GM18526 (cell line): Measurements from ENCODE around the gene EEIG1.
A peak's percentile ranks its signal among the peaks of the same experiment; 100 is the strongest.

Experiments
- POLR2A ChIP-seq: IDR thresholded peaks from 3 replicates; pipeline ENCODE4 v1.6.1; 2011; ENCODE audit not compliant: insufficient read length; ENCODE audit errors: extremely low read depth

EEIG1 gene

DNA sequence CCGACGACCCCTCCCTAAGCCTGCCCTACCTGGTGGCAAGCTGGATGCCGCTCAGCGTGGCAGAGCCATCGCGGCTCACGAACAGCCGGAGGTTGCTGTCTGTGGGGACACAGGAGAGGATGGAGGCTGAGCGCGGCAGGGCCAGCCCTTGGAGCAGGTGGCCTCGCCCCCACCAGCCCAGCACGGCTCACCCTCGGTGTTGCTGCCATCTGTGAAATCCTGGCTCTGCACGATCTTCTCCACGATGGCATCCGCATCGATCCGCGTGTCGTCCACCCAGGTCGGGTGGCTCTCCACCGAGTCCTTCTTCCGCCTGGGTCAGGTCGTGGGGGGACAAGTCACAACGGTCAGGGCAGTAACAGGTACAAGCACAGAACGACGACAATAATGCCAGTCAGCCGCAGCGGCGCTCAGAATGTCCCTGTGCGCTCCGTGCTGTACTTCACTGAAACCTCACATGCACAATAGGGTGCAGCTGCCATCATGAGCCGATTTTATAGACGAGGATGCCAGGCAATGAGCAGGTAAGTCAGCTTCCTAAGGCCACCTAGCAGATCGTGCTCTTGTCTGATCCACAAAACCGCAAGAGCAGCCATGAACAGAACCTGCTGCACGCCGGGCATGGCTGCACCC is 36.1 kb downstream of the EEIG1 start:
- TF ChIP-seq POLR2A: no peak

DNA sequence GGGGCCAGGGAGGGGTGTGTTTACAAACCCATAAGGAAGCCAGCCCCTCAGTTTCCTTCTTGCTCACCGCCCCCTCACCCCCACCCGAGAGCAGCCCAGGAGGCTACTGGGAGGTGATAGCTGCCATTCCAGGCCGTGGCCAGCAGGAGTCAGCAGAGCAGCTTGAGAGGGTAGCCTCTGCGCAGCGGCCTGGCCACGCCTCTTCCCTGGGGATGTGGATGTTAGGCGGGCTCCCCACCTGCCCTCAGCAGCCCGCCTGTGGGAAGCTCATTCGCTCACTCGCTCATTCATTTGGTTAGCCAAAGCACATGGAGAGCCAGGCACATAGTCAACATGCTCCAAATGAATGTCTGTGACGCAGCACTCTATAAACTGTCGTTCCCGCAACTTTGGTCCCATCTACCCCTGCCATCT is 37.1 kb downstream of the EEIG1 start:
- no peak for TF ChIP-seq POLR2A

DNA sequence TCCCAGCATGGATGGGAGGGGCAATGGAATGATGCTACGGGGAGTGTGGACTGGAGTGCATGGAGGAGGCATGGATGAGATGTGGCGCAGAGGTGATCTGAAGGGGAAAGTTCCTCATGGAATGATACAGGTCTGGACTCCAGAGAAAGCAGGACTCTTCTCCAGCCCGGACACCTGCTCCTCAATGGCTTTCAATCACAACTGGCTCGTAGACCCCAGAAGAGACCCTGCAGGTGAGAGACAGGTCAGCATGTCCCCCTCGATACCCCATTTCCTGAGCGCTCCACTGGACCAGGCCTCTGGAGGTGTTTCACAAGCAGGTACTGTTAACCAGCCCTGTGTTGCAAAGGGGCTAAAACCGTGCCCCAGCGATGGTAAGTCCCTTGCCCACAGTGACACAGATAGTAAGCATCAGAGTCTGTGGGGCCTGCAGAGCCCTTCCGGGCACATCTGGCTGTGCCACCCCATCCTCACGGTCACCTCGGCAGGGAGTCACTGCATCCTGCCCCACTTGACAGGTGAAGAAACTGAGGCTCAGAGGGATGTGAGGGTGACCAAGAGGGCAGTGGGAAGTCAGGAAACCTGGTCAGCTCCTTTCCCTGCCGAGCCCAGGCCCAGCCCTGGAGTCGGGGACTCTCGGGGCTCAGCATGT is 37.7 kb downstream of the EEIG1 start:
- TF ChIP-seq POLR2A: no peak

DNA sequence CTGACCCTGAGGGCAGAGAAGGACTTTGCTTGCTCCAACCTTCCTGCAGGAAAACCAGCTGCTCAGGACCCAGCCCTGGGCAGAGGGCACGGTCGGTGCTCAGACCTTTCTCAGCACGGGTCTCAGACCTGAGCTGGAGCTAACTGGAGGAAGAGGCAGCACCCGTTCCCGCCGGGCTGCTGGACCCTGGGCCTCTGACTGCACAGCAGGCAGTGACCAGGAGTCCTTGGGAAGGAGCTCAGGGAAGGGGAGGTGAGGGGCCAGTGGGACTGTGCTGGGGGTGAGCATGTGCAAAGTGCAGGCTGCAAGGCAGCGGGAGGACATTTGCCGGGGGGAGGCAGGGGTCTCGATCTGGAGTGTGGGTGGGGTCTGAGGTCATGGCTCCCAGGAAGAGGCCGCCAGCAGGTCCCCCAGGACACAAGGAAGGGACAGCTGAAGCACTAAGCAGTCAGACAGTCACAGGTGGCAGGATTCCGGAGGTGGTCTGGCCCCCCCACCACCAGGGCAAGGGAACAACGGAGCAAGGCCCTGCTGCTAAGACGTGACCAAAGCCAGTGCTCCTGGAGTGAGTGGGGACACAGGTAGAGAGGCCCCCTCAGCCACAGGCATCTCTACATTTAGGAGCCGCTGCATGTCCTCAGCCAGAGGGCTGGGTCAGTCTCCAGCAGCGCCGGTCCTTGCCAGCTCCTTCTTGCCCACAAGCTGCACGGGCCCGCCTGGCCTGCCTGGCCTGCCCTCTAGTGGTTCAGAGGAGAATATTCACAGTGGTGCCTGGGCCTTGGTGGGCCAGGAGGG is 38.4 kb downstream of the EEIG1 start:
- TF ChIP-seq POLR2A: no peak

DNA sequence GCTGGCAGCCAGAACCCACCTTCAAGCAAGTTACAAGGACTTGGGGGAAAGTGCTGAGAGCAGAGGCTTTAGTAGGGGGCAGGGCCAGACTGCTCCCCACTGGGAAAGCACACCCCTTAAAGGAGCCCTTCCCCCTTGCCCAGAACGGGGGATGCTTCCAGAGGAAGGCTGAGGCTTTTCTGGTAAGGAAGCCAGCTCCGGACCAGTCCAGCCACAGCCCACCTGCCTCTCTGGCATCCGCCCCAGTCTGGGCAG is 38.9 kb downstream of the EEIG1 start:
- TF ChIP-seq POLR2A: no peak

DNA sequence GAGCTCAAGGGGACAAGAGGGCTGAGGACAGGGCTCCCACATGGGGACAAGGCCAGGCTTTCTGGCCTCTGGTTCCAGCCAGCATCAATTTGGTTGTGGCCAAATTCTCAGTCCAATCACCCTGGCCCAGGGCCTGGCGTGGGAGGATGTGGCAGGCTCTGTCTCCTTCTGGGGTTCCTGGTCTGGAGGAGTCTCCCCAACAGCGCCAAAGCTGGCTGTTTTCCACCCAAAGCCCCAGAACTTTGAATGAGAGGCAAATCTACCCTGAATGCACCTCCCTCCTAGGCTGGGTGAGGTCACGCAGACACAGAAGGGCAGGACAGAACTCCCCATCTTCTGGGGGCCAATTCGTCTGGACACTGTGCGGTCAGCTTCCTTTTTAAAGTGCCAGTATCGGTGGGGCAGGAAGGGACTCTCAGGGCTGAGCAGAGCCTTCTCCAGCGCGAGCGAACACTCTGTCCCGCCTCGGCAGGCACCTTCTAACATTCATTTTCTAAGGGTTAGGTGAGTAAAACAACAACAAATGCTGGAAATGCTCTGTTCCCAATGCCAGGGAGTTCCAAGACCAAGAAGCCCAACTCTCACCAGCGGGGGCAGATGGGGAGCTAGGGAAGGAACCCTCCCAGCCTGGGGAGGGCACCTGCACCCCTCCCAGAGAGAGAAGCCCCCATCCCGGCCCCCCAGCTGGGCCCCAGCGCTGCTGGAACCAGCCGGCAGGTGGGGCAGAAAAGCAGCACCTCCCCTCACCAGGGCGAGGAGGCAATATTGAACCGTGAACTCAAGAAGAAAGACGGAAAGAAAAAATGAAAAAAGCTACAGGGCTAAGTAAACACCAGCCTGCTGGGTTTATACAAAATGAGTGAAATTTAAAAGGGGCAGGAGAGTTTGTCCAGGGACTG is 39.5 kb downstream of the EEIG1 start:
- TF ChIP-seq POLR2A: no peak

DNA sequence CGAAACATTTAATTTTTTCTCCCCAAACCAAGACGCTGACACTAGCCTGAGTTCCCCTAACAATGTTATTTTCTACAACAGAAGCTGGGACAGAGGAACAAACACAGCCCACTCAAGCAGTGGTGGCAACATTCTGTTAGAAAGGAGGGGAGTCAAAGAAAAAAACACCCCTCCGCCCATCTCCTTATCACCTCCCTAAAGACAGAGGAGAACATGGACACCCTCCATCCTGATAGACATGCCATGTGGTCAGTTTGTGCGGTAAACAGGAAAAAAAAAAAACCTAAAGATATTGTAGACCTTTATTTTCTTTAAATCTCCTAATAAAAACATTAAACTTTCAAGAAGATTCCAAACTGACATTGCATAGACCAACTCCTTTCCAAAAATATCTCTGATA is 40.2 kb downstream of the EEIG1 start:
- TF ChIP-seq POLR2A: no peak

DNA sequence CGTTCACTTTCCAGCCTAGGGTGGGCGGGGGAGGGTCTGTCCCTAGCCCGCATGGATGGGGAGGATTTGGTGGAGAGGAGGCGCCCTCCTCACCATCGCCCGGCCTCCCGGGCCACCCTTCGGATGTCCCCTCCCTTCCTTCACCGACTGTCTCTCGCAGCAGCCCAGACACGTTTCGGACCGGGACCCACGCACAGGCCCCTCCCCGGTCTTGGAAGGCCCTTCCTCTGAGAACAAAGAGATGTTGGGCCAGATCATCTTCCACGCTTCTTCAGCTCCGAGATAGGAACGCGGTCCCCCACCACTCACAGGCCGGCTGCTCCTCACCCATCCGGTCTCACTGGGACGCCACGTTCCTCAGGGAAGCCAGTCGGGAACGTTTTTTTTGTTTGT is 42.5 kb downstream of the EEIG1 start:
- TF ChIP-seq POLR2A: no peak

DNA sequence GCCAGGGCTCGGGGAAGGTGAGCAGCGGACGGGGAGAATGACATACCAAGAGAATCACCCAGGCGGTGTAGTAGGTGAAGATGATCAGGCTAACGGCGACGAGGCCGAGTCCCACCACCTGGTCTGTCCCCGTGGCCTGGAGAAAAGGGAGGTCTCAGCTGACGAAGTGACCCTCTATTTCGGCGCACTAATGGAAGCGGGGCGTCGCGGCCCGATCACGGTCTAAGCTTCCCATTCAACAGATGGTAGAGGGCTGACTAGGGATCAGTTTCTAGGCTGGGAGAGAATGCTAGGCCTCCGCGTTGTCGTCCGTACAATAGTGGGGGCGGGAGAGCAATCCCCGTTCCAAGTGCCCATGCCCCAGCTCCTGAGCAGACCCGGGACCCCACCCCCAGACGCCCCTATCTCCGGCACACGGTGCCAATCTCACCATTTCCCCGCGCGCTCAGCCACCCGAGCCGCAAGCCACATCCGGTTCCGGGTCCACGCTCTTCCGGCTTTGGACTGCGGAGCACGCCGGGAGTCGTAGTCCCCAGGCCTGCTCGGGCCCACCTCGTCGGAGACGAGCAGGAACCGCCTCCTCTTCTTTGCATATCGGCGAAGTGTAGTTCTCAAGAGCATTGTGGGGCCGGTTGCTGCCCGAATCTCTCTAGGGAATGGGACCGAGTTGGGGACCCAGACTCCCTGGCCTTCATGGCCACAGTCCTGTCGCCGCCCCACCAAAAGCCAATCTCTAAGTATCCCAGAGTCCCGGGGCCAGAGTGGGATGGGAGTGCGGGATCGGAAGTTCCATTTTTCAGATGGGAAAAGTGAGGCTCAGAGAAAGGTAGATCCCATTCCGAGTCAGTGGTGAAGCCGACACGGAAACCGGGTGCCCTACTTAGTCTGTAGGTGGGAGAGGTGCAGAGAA is 43.1 kb downstream of the EEIG1 start, which contains the start of gene DPM2:
Gene DPM2 (minus strand): TSS at position 467 of the 910 bp plus-strand sequence. CDS start 34 bp downstream, at position 433.
- peak; percentile 70 for TF ChIP-seq POLR2A

DNA sequence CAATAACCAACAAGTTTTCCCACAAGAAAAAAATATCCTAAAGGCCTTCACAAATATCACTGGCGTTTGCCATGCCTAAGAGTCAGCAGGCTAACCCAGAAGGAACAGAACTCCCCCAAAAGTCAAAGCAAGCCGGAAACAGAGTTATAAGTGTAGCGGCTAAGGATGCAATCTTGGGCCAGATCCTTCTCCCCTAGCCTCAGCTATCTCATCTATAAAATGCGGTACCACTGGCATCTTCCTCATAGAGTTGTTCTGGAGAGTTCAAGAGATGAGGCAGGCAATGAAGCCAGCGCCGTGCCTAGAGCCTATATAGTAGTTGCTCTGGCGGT is 43.8 kb downstream of the EEIG1 start:
- no peak for TF ChIP-seq POLR2A

DNA sequence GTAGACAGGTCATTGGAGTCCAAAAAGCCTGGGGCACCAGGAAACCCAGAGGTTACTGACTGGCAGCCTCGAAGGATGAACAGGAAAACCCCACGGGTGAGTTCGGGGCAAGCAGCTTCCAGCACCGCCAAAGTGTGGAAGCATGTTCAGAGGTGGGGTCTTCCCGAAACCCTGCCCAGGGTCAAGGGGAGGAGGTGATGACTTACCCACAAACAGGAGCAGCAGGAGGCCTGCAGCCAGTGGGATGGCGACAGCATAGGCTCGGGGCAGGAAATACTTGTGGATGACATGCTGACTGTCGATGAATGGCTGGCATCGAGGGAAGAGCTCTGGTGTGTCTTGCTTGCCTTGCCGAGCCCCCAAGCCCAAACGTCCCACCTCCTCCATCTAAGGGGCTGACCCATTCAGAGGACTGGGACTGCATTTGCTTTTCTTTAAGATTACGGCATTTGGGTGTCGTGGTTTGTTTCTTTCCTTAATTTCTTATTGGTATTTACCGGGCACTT is 44.4 kb downstream of the EEIG1 start:
- TF ChIP-seq POLR2A: no peak

DNA sequence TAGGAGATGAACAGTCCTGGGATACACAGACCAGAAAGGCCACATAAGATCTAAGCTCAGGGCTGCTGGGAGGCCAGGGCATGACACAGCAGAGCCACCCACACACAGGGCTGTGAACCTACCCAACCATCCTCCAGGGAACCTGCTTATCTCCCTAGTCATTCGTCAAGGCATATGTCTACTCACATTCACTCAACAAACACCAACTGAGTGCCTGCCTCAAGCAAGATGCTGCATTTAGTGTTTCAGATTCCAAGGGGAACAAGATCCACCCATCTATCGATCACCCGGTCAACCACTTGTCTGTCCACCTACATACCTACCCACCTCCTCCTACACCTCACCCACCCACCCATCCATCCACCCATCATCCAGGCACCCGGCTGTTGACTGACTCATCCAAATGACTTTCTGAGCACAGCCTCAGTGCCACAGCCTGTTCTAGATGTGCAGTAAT is 45.0 kb downstream of the EEIG1 start:
- no peak for TF ChIP-seq POLR2A

DNA sequence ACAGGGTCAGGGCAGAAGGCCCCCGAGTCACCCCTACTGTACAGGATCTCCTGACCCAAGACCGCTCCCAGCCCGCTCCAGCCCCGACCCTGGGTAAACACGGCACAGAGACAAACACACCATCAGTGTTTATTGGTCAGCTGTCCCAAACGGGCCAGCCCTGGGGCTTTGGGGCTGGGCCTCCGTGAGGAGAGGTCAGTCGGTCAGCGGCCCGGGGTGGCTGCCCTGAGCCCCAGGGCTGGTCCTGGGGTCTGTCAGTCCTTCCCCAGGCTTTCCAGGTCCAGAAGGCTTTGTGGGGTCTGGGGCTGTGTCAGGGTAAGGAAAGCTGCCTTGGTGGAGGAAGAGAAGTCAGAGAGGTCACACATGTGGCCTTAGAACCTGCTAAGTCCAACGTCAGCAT is 45.8 kb downstream of the EEIG1 start:
- no peak for TF ChIP-seq POLR2A

DNA sequence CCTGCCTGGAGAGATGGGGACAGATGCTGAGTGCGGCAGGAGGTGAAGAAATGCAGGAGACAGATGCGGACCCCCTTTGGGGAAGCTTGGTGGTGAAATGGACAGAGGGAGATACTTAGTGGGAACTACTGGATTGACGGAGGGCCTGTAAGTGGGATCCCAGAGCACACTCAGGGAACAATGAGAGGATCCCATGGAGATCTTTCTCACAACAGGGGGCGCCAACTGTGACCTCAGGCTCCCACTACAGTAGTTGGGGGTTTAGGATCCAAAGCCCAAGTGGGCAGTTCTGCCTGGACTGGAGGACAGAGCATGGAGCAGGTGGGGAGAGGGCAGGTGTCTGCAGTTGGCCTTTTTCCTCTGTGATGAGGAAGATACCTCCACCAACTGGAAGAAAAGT is 46.5 kb downstream of the EEIG1 start:
- TF ChIP-seq POLR2A: no peak

DNA sequence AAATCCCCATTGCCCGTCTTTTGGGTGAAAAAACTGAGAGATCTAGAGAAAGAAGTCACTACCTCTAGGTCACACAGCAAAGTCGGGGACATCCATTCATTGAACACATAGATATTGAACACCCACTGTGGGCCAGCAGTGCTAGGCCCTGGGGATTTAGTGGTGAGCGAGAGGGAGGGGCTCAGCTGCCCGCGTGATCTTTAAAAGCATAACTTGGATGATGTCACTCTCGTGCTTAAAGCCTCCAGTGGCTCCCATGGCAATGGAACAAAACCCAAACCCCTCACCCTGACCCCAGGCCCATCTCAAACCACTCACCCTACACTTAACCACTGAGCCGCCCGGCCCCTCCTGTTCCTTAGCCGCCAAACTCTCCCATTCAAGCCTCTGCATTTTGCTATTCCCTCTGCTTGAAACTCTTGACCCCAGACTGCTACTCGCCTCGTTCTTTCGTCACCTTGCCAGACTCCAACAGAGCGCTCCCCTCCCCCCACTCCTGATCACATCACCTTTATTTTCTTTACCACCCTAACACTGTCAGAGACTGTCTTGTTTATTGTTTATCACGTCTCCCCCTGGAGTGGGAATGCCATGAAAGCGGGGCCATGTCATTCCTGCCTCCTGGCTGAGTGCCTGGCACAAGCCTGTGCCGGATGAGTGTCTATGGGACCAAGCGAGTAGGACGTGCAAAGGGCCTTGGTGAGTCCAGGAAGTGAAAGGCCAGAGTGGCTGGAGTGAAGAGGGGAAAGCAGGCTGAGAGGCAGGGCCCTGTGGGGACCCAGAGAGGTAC is 49.5 kb downstream of the EEIG1 start:
- TF ChIP-seq POLR2A: no peak
